Activated gamma-delta T cell (primary cell): ENCODE results near the gene BFSP1.

Experiments
- DNase-seq: peaks from one replicate; lab custom pipeline; 2025; lab: John Stamatoyannopoulos, UW
- total RNA-seq, 2 donors: gene quantifications; one replicate each; lab custom pipeline; 2026; lab: John Stamatoyannopoulos, UW

Gene BFSP1
- 0.15 to 1.0 reads per million in 2 donors for total RNA-seq

DNA sequence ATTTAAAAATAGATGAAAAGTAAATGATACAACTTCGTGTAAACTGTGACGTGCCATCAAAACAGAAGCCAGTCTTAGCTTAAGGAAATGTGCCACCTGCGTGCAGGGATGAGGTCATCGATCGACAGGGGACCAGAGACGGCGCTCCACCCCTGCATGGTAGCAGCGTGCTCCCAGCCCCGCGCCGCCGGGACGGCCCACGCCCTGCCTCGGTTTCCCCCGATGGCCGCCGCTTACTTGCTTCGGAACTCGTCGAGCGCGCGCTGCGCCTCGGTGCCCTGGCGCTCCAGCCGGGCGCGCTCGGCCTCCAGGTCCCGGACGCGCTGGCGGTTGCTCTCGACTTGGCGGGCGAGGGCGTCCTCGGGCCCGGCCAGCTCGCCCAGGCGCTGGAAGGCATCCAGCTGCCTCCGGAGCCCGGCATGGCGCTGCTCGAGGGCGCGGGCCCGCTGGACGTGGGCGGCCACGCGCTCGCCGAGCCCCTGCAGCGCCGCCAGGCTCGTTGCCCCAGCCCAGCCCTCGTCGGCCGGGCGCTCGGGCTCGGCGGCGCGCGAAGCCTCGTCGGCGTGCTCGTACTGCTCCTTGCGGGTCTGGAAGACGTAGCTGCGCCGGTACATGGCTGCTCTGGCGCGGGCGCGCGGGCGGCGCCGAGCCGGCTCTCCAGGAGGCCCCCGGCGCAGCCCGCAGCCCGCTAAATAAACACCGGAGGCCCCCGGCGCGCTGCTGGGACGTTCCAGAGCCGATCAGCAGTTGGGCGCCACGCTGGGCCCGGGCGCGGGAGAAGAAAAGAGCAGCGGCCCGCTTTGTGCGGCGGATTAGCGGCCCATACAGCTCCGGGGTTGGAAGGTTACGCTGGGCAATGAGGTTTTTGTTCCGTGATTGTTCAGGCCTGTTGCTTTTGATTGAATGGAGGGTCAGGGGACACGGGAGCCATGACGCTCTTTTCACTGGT is at the start of gene BFSP1:
Gene BFSP1 (minus strand): TSS at position 664 of the 949 bp plus-strand sequence. CDS start 50 bp downstream, at position 614.
- DNase-seq, result peak; percentile 39

DNA sequence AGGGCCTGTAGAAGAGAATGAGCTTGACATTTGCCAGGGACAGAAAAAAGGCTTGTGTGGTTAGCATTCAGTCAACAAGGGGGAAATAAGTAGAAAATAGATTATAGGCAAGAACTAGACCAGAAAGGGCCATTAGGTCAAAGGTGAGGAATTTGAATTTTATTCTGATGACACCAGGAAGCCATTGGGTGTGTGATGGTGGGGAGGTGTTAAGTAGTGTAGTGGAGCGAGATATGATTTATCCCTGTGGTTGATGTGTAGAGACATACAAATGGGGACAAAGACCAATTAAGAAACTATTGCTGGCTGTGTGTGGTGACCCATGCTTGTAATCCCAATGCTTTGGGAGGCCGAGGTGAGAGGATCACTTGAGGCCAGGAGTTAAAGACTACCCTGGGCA is 49.7 kb upstream of the BFSP1 start:
- no peak for DNase-seq

DNA sequence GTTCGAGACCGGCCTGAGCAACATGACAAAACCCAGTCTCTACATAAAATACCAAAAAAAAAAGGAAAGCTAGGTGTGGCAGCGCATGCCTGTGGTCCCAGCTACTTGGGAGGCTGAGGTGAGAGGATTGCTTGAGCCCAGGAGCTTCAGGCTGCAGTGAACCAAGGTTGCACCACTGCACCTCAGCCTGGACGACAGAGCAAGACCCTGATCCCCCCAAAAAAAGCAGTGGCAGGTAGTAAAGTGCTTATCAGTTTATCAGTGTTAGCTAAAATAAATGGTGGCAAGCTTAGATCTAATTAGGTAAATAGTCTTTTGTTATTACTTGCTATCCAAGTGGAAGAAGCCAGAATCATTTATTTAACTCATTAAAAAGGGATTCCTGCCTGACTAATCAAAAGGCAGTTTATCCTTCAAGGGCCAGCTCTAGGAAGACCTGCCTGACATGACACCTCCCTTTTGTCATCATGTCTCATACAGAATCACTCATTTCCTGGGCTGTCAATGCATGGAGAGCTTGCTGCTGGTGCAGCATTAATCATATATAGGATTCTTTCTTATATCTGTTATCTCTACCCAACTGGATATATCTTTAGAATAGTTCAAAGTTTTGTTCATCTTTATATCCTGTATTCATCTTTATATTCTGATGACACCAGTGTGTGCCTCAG is 48.3 kb upstream of the BFSP1 start:
- no peak for DNase-seq

DNA sequence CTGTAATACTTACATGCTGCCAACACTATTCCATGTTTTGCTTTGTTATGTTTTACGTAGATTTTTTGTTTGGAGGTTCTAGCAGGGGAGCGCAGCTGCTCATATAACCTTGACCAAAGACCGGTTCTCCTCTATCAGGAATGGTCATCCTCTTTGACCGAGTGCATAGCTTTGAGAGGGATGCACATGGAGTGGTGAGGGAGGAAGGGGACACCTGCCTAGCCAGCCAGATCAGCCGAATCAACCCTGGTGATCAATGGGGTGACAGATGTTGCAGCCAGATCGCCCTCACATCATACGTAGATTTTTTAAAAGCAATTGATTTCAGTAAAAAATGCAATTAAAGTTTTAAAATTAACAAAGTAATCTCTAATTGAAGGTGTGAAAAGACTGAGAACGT is 45.0 kb upstream of the BFSP1 start:
- DNase-seq, result no peak

DNA sequence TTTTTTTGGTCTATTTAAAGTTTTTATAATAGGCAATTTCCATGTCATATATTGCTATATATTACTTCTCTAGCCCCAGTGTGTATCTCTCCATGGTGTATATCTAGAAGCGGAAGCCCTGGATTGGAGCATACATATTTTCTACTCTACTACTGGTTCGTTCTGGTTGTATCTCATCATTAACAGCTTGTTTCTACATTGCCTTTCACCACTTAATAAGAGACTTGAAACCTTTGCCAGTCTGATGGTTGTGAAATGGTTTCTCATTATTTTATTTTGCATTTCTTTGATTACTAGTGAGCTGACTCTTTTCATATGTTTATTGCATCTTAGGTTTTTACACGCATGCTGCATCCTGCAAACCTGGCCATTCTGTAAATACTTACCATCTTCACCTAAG is 42.3 kb upstream of the BFSP1 start:
- no peak for DNase-seq

DNA sequence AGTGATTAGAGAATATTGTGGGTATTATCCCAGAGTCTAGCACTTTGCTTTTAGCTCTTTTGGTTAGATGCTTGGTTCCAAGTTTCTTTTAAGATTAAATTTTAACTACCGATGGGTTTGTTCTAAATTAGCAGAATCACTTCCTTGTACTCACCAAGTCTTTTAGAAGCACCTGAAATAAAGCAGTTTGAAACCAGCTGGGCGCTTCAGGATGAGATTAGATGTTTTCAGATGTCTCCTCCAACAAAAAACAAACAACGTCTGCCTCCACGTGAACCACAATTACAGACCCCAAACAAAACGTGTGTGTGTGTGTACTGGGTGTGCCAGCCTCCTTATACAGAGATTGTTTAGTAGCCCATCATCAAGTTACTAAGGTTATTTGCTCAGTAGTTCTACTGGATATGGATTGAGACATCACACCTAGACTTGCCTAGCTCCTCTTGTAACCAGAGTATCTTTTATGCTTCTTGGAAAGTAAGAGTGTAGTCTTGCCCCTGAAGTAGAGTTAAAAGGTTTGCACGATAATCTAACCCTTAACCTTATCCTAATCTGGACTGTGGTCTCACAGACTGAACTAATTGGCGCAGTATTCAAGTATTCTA is 41.0 kb upstream of the BFSP1 start:
- no peak for DNase-seq

DNA sequence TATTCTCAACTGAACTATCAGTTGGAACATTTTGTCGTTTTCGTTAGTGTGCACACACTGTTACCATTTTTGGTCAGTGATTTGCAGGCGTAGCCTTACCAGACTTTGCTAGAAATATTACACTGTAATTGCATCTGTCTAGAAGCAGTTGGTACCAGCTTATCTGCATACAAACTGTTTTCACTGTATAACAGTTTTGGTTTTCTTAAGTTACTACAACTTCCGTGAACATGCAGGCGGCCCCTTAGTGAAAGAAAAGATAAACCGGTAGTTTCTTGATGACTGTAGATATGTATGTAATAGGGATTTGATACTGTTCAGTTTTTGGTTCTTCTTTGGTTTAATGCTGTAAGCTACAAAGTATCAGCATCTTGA is 40.0 kb upstream of the BFSP1 start:
- no peak for DNase-seq

DNA sequence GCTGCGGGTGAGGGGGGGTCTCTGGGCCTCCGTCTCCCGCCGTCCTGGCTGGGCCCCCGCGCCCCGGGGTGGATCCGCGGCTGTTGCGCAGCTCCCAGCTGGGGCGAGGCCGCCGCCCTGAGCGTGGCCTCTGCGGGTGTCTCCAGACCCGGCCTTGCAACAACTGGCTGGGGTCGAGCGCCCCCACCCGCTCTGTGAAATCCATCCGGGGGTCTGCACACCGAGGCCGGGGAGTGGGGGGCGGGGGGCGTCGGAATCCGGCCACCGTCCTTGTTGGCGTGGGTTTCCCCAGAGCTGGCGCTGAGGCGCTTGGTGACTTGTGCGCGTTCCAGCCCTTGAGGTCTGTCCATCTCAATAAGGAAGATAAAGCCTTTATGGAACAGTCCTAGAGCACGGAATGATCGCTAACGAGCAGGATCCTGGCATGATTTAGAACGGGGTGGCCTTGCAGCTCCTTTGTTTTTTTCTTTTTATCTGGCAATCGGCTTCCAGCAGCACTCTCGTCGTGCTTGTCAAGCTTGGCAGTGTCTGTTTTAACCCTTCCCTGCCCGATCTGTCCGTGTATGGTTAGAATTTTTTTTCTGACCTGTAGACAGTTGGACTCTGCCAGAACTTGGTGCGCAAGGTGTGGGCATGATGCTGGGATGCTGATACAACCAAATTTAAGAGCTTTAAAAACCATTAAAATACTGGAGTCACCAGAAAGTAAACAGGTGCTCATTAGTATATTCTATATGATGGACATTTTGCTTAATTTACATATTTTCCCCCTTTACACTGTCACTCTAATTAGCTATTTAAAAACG is 39.4 kb upstream of the BFSP1 start:
- peak; percentile 30 for DNase-seq

DNA sequence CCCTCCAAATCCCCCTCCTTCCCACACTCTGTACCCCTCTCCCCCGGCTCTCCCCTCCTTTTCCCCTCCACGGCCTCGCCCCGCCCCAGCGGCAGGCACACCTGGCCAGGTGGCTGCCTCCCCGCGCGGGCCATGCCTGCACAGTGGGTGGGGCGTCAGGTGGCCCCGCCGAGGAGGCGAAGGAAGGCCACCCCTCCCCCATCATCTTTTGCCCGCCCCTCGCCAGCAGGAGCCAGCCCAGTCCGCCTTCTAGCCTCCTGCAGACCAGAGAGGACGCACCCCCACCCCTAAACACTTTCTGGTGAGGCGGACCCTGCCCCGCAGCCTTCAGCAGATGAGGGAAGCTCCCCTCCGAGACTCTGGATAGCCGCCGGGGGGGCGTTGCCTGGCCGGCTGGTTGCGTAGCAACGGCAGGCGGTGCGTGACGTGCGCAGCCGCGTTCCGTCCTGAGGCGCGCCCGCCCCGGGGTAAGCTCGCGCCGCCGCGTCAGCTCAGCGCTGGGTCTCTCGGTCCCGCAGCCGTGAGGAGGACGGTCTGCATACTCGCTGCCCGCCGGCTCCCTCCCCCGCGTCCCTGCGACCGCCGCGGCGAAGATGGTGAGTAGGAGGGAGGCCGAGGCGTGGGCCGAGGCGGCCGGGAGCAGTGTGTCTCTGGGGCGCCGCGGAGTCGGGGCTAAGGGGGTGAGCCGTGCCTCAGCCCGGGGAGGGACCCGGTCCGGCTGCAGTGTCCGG is 38.6 kb upstream of the BFSP1 start, which contains the start of gene DSTN:
Gene DSTN (plus strand): TSS at position 460 of the 731 bp plus-strand sequence. CDS start 134 bp downstream, at position 594.
- DNase-seq, result peak; percentile 83

DNA sequence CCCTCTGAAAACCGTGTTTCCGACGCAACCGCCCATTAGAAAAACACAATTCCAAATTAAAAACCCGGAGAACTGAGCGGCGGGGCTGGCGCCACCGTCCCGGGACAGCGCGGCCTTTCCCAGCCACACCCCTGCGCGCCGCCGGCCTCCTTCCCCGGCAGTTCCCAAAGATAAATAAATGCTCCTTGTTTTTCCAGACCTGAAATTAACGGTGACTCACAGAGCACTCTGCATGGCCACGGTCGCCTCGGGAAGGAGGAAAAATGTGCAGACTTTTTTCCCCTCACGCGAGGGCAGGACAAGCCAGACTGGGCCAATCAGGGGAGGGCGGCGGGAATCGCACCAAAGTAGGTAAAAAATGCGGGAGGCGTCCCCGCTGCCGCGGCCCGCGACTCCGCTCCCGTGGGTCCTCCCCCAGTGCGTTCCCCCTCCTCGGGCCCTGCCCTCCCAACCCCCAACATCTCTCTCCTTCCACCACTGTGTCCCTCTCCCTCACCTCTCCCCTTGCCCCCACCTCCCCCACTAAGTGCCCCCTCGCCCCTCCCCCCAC is 37.9 kb upstream of the BFSP1 start:
- DNase-seq, result no peak

DNA sequence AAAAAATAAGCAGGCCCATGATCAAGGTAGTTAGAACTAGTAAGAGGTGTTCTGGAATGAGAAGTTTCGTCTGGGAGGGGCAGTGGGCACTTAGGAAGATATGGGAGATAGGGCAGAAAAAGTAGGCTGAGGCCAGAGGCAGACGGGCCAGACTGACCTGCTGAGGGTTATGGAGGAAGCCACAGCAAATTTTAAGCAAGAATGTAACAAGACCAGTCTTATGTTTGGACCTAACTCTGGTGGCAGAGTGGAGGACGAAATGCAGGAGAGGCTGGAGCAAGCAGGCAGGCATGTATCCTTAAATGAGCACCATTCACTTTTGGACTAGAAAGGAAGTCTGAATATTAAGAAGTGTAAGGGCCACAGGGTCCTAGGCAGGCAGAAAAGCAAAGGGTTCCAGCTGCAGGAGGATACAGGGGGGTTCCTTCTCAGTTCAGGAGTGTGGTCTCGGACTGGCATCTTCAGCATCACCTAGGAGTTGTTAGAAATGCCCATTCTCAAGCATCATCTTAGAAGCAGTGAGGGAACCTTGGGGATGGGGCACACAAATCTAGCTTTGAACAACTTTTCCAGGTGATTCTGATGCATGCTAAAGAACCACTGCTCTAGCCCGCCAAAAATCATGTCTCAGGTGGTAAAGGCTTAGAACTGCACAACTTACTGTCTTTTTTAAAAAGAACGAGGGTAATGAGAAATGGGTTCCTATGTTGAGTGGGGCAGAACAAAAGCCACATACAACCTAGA is 37.0 kb upstream of the BFSP1 start:
- DNase-seq, result no peak

DNA sequence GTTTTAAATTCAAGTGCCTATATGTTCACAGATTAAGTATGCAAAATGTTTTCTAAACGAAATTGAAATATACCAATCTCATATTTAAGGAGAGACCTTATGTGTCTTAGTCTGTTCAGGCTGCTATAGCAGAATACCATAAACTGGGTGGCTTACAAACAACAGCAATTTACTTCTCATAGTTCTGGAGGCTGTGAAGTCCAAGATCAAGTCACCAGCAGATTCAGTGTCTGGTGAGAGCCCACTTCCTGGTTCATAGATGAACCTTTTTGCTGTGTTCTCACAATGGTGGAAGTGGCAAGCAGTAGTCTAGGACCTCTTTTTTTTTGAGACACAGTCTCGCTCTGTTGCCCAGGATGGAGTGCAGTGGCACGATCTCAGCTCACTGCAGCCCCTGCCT is 35.2 kb upstream of the BFSP1 start:
- no peak for DNase-seq

DNA sequence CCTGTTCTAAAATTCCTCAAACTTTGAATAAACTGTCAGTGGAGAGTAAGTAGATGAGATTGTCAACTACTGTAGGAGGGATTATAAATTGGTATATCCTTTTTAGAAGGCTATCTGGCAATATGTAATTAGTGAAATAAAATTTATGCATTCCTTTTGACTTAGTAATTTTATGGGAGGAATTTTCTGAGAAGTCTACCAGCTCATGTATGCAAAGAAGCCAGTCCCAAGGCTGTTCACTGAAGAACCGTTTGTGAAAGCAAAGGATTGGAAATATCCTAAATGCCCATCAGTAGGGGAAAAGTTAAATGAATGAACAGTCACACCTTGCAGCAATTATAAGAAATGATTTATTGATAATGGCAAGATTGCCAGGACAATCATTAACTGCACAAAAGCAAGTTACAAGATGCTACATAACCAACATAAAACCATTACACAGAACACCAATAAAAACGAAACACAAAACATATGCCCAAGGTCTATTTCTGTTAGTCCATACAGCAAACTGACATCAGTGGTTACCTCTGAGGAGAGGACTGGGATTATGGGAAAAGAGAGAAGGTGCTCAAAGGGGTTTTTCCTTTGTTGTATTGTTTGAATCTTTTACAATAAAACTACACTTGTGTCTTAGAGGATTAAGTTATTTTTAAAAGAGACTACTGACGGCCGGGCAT is 34.1 kb upstream of the BFSP1 start:
- DNase-seq, result no peak

DNA sequence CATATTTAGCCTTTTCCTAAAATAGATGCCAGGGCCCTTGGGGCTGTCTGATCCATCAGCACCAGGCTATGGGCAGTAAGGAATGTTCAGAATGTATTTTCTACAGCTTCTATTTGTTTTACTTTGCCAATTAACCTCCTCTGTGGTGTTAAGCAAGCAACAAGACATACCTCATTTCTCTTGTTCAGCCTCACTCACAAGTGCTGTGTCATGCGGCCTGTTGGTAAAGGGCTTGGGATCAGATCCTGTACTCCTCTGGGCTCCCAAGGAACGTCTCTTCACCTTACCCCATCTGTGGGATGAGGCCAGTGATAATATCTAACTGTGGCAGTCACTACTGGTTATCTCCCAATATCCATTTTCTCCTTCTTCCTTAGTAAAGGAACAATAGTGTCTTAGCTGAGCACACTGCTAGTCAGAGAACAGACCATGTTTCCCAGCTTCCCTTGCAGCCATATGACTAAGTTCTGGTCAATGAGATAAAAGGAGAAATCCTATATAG is 31.7 kb upstream of the BFSP1 start:
- no peak for DNase-seq

DNA sequence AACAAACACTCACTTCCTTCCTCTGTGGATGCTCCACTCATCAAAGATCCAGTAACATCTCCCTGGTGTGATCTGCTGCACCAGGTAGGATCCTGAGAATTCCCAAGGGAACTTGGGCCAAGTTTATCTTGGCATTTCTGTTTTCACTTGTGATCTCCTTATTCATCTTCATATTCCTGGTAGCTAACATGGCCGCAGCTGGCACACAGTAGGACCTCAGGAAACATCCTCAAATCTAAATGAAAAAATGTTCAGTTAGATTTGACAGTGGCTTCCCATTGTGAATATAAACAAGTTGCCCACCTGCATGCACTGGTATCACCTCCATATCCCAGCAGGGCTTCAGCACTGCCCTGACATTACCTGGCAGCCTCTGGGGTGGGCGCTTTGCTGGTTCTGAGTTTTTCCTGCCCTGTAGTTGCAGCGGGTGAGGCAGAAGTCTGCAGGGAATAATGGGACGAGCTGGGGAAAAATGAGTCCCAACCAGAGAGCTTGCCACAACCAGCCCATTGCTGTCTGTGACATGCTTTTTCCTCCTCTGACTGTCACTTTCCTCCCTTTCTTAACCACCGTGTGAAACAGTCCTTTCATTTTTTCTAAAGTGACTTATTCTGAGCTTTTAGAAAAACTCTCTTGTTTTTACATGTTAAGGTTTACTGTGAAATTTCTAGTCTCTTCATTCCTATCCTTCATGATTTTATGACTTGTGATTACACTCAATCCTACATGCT is 29.3 kb upstream of the BFSP1 start:
- no peak for DNase-seq

DNA sequence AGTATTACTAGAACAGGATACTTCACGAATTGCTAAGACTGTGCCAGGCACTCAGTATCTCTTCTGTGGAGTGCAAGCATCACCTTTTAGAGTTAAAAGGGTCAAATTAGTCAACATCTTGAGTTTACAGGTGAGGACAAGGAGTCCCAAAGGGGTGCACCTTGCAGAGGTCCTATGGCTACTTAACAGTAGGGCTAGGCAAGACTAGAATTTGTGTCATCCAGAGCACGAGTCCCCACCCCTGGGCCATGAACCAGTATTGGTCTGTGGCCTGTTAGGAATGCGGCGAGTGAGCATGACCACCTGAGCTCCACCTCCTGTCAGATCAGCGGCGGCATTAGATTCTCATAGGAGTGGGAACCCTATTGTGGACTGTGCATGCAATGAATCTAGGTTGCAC is 28.2 kb upstream of the BFSP1 start:
- DNase-seq, result no peak

DNA sequence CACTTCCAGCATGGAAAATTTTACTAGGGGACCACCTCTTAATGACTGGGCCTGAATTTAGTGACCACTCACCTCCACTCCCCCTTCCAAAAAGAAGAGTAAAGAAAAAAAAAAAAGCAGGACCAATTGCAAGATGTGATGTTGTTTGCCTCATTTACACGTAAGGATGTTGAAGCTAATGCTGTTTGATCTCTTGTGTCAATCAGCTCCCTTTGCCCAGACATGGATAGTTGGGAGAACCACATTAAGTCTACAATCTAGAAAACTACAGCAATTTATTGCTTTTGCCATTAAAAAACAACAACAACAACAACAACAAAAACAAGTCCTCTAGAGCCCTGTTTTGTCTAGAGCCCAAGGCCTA is 27.7 kb upstream of the BFSP1 start:
- DNase-seq, result no peak

DNA sequence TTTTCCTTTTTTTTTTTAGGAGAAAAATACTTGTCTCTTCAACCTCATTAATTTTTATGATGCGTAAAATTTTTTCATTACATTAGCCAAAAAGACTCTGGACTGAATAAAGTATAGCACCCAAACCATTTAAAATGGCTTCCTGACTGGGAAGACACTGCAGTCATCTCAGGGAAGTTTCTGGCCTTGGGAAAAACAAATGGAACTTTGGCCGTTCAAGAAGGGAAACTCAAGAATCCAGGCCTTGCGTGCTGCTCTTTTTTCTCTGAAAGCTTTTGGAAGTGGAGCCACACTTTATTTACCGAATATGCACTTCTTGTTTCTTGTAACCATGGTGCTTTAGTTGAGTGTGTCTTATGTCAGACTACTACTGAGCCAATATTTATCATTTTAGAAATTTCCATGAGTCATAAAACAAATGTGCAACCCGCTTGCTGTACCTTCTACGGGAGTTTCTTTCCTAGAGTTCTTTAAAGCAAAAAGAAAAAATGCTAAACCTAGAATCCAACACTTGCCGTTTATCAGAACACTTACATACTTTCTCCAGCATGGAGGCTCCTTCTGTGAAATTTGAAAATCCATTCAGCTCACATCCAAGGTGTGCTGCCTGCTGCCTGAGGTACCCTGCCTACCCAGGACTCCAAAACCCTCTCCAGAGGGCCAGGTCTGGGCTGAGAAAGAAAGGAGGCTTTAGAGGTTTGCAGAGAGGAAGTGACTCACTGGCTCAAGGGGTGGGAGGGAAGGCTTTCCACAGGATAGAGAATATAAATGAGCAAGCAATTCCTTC is 27.2 kb upstream of the BFSP1 start:
- no peak for DNase-seq
